Body of pancreas (tissue), 4 donors: ENCODE data around the gene RET. TPM values are rescaled to one million over a fixed set of nuclear protein-coding genes. Genes with fewer than 3 reads are reported as not detected.

Experiments
- ATAC-seq: fragments of 150-250 bp; one replicate; pipeline ENCODE4 v1.9.1; 2016
- DNase-seq, 4 donors: peaks; one replicate each; pipeline ENCODE4 v3.0.0-alpha.2; 2019
- H3K27ac ChIP-seq, 4 donors: fragments of 200-600 bp; sonication (generic); 1 replicate in 3 of 4; 2 replicates in 1 of 4; pipeline versions ENCODE4 v1.5.1 to v1.6.1; 2016 to 2019; ENCODE audit warnings: mild to moderate bottlenecking in 1 of 4, mixed read lengths in 1 of 4, moderate library complexity in 1 of 4
- H3K27me3 ChIP-seq, 2 donors: fragments of 200-600 bp; sonication (generic); one replicate each; pipeline ENCODE4 v1.6.0; 2016; ENCODE audit warnings: mild to moderate bottlenecking in 1 of 2
- H3K36me3 ChIP-seq, 2 donors: fragments of 200-600 bp; sonication (generic); replicated peaks in 1 of 2; 2 replicates each; pipeline ENCODE4 v1.5.1; 2016; ENCODE audit warnings: low read depth in 2 of 2; ENCODE audit not compliant: insufficient read depth in 1 of 2
- H3K4me1 ChIP-seq: fragments of 200-600 bp; sonication (generic); one replicate; pipeline ENCODE4 v1.6.0; 2016
- H3K4me3 ChIP-seq, 2 donors: fragments of 200-600 bp; sonication (generic); 1 replicate in 1 of 2; 2 replicates in 1 of 2; pipeline ENCODE4 v1.5.1; 2016 to 2019
- H3K9me3 ChIP-seq, 3 donors: fragments of 200-600 bp; sonication (generic); 1 replicate in 2 of 3; 2 replicates in 1 of 3; pipeline ENCODE4 v1.5.1; 2016
- POLR2A ChIP-seq, 3 donors: fragments of 450-650 bp; IDR thresholded peaks; one replicate each; pipeline ENCODE4 v1.6.1; 2016; ENCODE audit warnings: antibody characterized with exemption in 3 of 3, mild to moderate bottlenecking in 2 of 3
- WGBS, 2 donors: methylation state at CpG; one replicate each; pipeline ENCODE4 v1.1.5; 2017; 5-methylcytosine and 5-hydroxymethylcytosine counted together
- intact Hi-C: fragments of 100-400 bp; cut with DNase I; formaldehyde crosslinking; loops from one replicate; pipeline ENCODE4 v1.15.1; 2023
- total RNA-seq, 2 donors: library from RNA; depleted of rRNA; stranded (reverse); fragments of >200 nt; gene quantifications; one replicate each; pipeline ENCODE4 v1.1.0, GENCODE V29; 2016
- TF ChIP-seq, protein P1 (sequence below), 7 experiments: fragments of 450-650 bp in 4 of 7; fragments of 200-600 bp in 3 of 7; sonication (generic) in 3 of 7; IDR thresholded peaks; one replicate each; pipeline ENCODE4 v1.5.1; 2016 to 2019; ENCODE audit warnings: antibody characterized with exemption in 7 of 7

The RET gene
- total RNA-seq, 2 donors from 2014 or later = 0.78 to 1.6 TPM

DNA sequence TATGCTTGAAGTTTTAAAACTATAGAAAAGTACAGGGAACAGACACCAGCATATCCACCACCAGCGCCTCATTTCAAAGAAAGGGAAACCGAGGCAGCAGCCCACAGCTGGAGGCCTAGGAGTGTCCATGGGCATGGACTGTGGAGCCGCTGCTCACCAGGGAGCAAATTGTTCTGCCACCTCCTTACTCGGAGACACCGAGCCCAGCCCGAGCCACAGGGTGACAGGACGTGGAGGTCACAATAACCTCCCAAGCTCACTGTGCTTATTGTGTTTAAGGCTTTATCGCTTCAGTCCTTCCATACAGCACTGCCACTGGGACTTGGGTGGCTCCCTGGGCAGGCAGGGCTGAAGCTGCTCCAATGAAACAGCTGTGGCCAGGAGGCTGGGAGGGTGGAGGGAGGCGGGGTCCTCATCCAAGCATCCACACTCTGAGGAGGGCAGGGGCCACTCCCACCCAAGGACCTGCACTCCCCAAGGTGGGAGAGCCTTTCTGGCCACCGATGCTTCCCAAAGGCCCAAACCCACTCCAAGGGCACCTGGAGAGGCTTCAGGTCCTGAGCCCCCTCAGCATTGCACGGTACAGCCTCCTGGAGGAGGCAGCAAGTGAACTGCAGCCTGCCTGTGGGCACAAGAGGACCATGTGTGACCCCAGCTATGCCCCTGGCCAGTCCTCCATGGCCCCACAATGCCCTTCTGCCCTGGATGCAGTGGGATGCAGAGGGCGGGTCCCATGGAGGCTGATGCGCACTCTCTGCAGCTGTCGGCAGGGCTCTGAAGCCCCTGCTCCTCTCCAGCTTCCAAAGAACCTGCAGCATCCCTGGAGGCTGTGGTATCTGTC lies 38.7 kb upstream of the RET start:
- TF ChIP-seq POLR2A (IDR thresholded peaks at IDR 0.05) = no peak
- Histone ChIP-seq H3K27me3 (no peaks in the 10 kb centered on the region), H3K4me3 (no peak overlapping the region), H3K36me3 (no peaks in the 10 kb centered on the region), H3K27ac (no peak overlapping the region), H3K9me3 (no peaks in the 10 kb centered on the region), H3K4me1 (no peaks in the 10 kb centered on the region)
- intact Hi-C loops = no loop called here
- DNase-seq (no peak), ATAC-seq (no peak)
- WGBS, 2 donors = 71 to 77% methylated on average over 9 to 14 of the region's 14 CpGs

DNA sequence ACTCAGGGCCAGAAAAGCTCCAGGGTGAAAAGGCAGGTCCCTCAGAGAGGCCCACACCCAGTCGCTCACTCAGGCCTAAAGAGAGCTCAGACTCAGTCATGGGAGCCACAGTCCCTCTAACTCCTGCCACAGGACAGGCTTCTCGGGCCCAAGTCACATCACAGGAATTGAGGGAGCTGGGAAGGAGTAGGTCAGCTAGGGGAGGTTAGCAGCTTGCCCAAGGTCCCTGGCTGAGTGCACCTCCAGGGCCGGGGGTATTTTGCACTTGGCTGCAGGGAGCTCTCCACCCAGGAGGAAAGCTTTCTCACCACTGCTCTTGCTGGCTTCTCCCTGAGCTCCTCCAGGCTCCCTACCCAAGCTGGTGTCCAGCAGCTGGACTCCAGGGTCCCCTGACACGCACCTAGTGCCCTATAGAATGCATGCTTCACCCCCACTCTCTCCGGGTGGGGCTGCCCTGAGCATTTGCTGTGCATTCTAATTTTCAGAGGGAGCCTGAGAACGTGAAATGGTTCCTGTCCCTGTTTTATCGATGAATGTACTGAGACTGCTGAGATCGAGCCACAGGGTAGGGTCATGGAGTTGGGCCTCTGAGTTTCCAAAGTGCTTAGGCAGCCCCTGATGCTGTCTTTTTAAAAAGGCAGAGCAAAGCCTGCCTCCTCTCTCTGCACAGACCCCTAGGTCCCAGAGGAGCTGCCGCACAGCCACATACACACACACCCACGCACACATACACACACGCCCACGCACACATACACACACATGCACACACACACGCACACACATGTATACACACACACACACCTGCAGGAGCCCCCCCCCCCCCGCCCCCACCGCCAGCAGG lies 37.9 kb upstream of the RET start:
- DNase-seq = no peak
- 63 to 77% methylated on average over 10 to 12 of the region's 15 CpGs for WGBS, 2 donors
- Histone ChIP-seq H3K4me1 (no peaks in the 10 kb centered on the region), H3K4me3 (no peak overlapping the region), H3K9me3 (no peaks in the 10 kb centered on the region), H3K27ac (no peak overlapping the region), H3K27me3 (no peaks in the 10 kb centered on the region), H3K36me3 (no peaks in the 10 kb centered on the region)
- intact Hi-C loops = no loop called here
- no peak for ATAC-seq
- no peak for TF ChIP-seq POLR2A (IDR thresholded peaks at IDR 0.05)
- TF ChIP-seq, protein P1, sequence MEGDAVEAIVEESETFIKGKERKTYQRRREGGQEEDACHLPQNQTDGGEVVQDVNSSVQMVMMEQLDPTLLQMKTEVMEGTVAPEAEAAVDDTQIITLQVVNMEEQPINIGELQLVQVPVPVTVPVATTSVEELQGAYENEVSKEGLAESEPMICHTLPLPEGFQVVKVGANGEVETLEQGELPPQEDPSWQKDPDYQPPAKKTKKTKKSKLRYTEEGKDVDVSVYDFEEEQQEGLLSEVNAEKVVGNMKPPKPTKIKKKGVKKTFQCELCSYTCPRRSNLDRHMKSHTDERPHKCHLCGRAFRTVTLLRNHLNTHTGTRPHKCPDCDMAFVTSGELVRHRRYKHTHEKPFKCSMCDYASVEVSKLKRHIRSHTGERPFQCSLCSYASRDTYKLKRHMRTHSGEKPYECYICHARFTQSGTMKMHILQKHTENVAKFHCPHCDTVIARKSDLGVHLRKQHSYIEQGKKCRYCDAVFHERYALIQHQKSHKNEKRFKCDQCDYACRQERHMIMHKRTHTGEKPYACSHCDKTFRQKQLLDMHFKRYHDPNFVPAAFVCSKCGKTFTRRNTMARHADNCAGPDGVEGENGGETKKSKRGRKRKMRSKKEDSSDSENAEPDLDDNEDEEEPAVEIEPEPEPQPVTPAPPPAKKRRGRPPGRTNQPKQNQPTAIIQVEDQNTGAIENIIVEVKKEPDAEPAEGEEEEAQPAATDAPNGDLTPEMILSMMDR (IDR thresholded peaks at IDR 0.05) = no peak

DNA sequence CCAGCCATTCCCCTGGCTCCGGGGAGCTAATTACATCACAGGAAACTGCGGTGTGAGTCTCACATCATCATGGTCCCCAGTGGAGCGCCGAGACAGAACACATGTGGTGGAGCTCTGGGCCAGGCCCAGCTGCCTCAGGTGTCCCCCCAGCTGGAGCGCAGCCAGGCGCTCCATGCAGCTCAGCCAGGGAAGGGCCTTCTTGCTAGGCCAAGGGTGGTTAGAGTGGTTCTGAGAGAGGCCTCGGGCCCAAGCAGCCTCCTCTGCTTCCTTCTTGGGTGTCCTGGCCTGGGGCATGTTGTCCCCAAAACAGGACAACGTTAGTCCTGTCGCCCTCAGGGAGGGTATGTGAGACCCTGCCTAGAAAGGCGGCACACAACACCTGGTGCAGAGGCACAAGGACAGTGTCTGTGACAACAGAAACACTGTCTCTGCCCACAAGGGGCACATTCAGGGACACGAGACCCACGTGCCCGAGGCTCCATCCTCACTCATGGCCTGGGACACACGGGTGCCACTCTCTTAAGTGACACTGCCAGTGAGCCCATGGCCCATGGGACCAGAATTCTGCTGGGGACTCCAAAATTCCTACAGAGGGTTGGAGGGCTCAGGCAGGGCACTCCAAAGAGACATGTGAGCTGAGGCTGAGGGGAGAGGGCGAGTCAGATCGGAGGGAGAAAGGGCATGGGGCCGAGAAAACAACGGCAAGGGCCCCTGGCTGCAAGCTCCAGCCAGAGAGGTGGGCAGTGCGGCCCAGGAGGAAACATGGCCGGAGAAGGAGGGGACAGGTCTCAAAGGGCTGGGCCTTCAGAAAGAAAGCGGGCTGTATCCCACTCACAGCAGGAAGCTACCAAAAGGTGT lies 37.0 kb upstream of the RET start:
- Histone ChIP-seq H3K4me1 (no peaks in the 10 kb centered on the region), H3K27ac (no peak overlapping the region), H3K27me3 (no peaks in the 10 kb centered on the region), H3K4me3 (no peak overlapping the region), H3K36me3 (no peaks in the 10 kb centered on the region), H3K9me3 (no peaks in the 10 kb centered on the region)
- ATAC-seq (no peak), DNase-seq (no peak)
- intact Hi-C loops = no loop called here
- TF ChIP-seq POLR2A (IDR thresholded peaks at IDR 0.05) = no peak
- TF ChIP-seq, protein P1 (IDR thresholded peaks at IDR 0.05) = no peak
- WGBS, 2 donors = 83 to 86% methylated on average over 8 to 21 of the region's 21 CpGs

DNA sequence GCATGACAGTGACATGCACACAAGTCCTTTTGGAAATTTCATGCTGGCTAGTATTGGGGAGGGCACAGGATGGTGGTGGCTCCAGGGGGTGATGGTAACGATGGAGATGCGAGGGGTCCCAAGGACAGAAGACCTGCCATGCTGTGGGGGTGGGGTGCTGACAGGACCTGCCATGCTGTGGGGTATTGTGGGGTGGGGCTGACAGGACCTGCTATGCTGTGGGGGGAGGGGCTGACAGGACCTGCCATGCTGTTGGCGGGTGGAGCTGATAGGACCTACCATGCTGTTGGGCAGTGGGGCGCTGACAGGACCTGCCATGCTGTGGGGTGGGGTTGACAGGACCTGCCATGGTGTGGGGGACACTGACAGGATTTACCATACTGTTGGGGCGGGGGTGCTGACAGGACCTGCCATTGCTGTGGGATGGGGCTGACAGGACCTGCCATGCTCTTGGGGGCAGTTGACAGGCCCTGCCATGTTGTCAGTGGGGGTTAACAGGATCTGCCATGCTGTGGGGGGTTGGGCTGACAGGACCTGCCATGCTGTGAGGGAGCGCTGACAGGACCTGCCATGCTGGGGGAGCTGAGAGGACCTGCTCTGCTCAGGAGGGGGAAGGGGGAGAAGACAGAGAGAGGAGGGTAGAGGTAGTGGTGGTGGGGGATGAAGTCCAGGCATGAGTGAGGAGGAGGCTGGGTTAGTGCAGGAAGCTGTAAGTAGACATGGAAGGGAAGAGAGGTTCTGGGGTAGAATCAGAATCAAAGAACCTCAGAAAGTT lies 36.2 kb upstream of the RET start:
- intact Hi-C loops = no loop called here
- H3K4me1 ChIP-seq = no peaks in the 10 kb centered on the region
- TF ChIP-seq, protein P1 (IDR thresholded peaks at IDR 0.05) = no peak
- TF ChIP-seq POLR2A (IDR thresholded peaks at IDR 0.05) = no peak
- WGBS, 2 donors = 91 to 92% methylated on average over 5 of the region's 6 CpGs
- no peaks in the 10 kb centered on the region for H3K9me3 ChIP-seq
- H3K4me3 ChIP-seq = no peak overlapping the region
- H3K27me3 ChIP-seq = no peaks in the 10 kb centered on the region
- H3K27ac ChIP-seq = no peak overlapping the region
- no peaks in the 10 kb centered on the region for H3K36me3 ChIP-seq
- no peak for DNase-seq
- ATAC-seq = no peak
